SK-N-MC (cell line): Measurements from ENCODE around the gene TCN1.

Source experiments
- EZH2 ChIP-seq: fragments of 200-600 bp; sonication (generic); IDR thresholded peaks from one replicate; pipeline ENCODE4 v1.6.1; 2017; ENCODE audit warnings: antibody characterized with exemption
- FOXP2 ChIP-seq: optimal IDR thresholded peaks from 2 replicates; pipeline ENCODE3; 2011; ENCODE audit warnings: mild to moderate bottlenecking, moderate library complexity; ENCODE audit not compliant: insufficient read depth; ENCODE audit errors: extremely low read length, control extremely low read depth
- POLR2AphosphoS5 ChIP-seq: IDR thresholded peaks from 2 replicates; pipeline ENCODE4 v1.6.1; 2012; ENCODE audit warnings: mild to moderate bottlenecking, low read depth, low read length, borderline replicate concordance

DNA sequence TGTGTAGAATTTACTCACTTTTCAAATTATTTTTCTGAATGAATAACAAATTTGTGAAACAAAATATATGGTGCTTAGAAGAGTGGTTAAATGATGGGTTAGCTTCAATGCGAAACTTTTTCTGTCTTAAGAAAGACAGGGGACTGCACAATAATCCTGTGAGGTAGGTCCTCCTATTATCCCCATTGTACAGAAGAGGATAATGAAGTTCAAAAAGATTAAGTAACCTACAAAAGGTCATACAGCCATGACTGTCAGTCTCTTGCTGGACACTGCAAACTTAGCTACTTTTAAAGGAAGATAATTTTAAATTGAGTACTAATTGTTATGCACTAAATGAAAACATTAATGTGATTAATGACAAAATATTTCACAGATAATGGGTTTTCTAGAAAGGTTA lies 17.3 kb upstream of the TCN1 start:
- no peak for TF ChIP-seq EZH2
- TF ChIP-seq POLR2AphosphoS5 = no peak
- TF ChIP-seq FOXP2 = no peak
